Activated T-cell treated with anti-CD3 and anti-CD28 coated beads for 1 hour (primary cell): ENCODE measurements around the gene ADTRP.

Experiments used
- DNase-seq: peaks from one replicate; pipeline ENCODE4 v3.0.0-alpha.2; 2020; ENCODE audit warnings: low read depth

Gene ADTRP

GRCh38 chr6:11722805-11723631, 55.6 kb downstream of the ADTRP start:
- DNase-seq, result no peak

DNA sequence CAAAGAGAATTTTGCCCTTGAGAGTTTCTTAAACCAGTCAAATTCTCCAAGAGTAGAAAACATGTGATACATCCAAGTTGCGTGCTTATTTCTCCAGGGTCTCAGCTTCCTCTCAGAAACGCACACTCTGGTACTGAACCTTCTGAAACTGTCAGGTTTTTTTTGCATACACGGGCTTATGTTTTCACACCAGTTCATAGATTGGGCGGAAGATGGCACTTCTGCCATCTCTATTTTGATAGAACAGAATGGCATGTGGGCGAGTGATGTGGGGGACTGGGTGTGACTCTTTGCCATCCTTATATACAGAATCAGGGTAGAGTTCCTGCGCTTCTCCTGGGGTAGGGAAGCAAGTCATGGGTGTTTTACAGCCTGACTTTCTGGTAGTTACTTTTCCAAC, 56.4 kb downstream of the ADTRP start:
- DNase-seq, result no peak

- DNase-seq, result no peak
These were observed 60.1 kb downstream of the ADTRP start for GRCh38 chr6:11718463-11718862.

GRCh38 chr6:11718031-11718430, 60.6 kb downstream of the ADTRP start:
- DNase-seq, result no peak

DNA sequence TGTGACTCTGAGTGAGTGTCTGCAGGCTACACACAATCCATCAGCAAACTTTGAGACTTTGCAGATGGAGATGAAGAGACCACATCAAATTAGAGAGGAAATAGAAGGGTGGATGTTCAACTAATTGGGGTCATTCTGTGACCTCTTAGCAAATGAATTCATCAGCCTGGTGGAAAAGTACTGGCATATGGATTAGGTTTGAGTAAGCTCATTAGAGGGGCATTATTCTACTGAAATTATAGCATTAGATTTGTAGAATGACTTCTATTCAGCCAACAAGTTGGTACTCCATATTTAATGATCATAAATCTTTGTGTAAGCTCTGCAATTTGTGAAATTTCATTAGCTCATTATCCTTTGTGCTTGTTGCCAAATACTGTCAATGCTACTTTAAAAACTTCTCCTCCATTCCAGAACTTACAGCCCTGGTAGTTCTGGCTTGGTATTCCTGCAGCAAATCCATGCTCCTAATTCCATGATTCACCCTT, 63.8 kb downstream of the ADTRP start:
- DNase-seq, result no peak

GRCh38 chr6:11714116-11714797, 64.3 kb downstream of the ADTRP start:
- no peak for DNase-seq

DNA sequence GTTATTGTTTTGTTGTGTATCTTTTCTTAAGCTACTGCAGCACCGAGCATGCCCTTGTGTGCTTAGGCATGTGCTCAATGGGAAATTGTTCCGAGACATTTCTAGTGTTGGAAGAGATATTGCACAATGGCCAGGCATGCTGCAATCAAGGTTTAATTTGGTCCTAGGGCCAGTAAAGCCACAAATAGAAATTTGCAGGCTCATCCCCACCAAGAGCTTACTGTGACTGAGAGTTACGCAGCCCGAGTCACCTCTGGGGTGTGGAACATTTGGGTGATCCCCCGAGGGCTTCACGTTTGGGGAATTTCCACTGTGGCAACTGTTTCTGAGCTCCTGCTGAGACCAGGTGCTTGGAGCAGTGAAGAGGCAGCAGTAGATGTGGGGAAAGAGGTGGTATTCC, 65.8 kb downstream of the ADTRP start:
- no peak for DNase-seq

DNA sequence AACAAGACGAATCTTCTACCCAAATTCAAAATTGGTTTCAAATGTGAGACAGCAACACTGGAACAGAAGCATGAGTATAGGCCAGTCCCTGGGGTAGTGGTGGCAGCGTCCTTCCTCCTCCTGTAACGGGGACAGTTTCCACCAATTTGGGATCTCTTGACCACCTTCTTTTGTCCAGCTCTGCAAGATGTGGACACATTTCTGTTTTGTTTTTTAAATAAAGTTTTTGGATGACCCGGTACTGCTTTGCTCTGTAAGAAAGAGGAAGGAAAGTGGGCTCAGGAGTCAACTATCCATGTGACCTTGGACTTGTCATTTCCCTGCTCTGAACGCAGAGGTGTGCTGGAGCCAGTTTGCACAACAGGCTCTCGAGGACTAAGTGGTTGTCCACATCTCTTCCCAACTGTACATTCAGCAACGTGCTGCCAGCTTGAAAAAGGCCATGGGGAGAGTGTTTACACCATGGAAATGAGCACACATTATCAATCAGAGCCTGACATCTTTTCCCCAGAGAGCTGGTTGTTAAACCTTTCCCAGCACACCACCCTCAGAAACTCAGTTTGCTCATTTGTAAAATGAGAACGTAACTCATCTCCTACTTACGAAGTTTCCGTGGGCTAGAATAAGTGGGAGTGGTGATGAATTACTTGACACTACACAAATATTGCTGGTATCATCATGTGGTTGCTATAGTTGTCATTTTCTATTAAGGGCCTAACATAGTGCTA, 66.5 kb downstream of the ADTRP start:
- no peak for DNase-seq

DNA sequence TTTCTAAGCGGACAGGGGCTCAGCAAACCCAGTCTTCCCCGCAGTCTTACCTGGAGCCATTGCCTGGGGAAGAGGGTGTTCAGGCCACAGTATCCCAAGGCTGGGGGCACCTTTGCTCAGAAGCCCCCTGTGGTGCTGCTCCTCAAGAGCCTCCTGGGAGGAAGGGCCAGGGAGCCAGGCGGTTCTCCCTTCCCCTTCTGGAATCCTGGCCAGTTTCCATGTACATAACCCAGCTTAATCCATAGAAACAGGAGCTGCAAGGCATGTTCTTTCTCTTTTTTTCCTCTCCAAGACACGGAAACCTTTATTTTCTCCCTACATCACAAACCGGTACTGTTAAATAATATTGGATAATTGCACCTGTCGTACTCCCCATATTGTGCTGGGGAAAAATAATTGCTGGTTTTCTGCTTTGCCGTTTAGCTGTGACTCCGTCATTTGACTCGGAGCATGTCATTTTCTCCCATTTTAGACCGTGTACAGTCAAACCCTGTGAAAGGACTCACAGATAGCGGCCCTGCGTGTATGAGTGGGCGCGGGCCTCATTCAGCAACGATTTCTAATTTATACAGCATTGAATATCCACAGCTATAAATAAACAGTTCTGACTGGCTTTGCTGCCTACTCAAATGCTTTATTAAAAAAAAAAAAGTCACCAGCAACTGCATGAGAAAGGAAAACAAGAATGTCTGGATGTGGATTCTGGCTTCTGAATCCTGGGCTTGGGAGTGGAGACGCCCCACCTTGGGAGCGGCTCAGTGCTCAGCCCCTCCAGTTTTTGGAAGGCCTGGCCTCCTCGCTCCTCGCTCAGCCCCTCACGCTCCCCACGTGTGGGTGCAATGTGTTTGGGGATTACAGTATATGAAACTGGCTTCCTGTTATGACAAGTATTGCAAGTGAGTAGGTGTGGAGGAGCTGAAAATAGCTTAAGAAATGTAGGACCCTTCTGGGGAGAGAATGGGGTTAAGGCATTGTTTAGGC, 67.3 kb downstream of the ADTRP start:
- no peak for DNase-seq

DNA sequence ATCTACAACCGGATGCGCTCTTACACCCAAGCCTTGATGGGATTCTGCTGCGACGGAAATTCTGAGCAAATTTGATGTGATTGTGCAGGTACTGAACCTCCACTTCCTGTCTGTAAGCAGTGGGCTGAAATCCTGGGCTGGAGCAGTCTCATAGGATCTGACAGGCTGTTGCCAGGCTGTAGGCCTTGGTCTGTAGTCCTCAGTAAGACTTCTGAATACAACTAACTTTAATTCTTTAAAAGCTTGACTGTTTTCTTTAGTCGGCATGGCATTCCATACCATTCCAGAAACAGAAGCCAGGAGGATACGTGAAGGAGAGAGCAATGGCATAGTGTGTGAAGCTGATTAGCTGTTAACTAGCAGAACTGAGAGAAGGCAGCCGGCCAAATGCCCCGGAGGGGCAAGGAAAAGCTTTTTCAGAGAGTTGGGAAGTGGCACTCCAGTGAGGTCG, 68.3 kb downstream of the ADTRP start:
- peak; percentile 42 for DNase-seq

GRCh38 chr6:11706171-11706570, 72.4 kb downstream of the ADTRP start:
- no peak for DNase-seq

- DNase-seq, result no peak
These were observed 73.1 kb downstream of the ADTRP start for GRCh38 chr6:11705483-11705882.

GRCh38 chr6:11705069-11705468, 73.5 kb downstream of the ADTRP start:
- no peak for DNase-seq

DNA sequence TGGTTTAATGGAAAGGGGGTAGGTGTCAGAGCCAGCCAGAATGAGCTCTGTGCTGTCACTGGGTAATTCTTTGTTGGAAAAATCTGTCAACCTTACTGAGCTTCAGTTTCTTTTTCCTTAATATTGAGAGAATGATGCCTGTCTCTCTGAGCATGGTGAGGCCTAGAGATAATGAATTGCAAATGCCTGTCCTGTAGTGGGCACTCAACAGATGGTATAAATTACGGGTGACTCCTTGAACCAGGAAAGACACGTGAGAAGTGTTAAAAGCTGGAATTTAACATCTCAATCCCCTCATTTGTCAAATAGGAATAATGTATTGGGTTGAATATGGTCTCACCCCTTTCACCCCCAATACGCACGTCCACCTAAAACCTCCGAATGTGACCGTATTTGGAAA, 74.9 kb downstream of the ADTRP start:
- no peak for DNase-seq

GRCh38 chr6:11702500-11703130, 76.0 kb downstream of the ADTRP start:
- no peak for DNase-seq

- no peak for DNase-seq
These were observed 76.5 kb downstream of the ADTRP start for GRCh38 chr6:11702089-11702488.

DNA sequence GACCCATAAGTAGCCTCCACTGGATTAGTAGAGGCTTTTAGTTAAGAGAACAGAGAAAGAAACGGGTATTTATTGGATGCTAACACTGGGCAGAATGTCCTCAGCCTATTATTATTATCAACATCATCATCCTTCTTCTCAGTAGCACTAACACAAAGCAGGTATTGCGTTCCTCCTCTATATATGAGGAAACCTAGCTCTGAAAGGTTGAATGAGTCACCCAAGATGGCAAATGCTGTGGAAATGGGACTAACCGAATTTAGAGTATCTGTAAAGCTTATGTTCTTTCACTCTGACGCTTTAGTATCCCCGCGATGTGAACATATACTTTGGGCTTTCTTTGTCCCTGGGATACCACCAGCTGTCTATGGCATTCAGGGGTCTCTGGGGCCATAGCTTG, 77.0 kb downstream of the ADTRP start:
- DNase-seq, result no peak

DNA sequence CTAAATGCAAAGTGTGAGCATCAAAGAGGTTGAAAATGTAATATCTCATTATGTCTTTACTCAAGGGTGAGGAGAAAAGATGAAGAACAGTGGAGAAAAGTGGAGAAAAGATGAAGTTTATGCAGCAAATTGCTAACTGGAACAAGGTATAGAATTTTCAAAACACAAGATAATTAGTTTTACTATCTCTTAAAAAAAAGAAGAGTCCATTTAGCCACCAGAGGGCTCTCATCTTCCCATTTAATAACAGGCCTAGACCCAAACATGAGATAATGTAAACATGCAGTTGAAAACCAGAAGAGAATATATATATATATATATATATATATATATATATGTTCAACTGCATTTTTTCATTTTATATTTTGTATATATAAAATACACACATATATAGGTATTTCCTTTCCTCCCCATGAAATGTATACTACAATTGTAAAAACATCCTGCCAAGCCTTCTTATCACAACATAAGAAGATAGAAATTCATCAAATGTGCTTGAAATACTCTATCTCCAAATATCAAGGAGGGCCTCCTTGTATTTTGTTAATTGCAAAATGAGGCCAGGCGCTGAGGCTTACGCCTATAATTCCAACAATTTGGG, 78.4 kb downstream of the ADTRP start:
- DNase-seq, result no peak

GRCh38 chr6:11699576-11699975, 79.0 kb downstream of the ADTRP start:
- no peak for DNase-seq
